Measurements from ENCODE around the gene MTM1.

Gene MTM1

DNA sequence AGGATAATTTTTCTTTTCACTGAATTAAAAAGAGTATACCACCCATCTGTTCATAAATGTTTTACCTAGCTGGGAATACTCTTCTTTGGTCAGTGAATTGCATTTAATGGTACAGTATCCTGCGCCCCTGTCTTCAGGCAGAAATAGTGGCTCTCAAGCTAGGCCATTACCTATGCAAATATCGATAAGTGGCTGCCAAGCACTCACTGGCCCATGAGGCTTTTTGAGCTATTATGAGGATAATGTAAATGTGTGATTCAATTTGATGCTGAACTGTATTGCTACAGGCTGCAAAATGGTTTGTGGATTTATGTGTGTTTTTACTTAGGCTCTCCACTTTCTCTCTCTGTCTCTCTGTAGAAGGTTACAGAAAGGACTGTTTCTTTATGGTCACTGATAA, 94.7 kb downstream of the MTM1 start:
- DNase-seq (ENCODE audit: low read depth in 3 of 3), result no peak

DNA sequence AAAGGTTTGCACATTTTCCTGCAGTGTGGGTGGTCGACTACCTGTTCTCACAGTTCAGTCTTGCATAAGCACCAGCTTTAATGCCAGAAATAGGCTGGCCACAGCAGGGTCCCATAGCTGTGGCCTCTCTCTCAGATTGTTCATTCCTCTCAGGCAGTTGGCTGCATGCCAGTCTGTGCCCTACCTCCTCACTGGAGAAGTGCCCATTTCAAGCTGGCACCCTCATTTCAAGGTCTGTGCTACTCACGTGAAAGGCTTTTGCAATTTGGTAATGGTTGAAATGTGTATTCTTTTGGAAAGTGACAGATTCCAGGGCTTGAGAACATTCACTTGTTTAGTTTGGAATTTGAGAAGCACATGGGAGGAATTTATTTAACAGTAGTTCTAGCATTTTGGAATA, 95.9 kb downstream of the MTM1 start:
- no peak for DNase-seq (ENCODE audit: low read depth in 3 of 3)

DNA sequence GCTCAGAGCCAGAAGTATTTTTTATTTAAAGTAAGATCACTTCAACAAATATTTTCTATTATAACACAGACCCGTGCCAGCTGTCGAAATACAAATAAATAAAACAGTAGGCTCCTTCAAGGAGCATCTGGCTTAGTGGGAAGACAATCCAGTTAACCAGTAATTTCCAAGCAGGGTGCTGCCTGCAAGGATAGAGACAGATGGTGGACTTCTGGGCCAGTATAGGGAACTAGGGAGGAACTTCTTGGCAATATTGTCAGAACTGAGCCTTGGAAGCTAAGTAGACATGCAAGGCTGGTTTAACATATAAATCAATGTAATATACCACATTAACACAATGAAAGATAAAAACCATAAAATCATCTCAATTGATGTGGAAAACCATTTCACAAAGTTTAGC, 107.8 kb downstream of the MTM1 start:
- DNase-seq (ENCODE audit: low read depth in 3 of 3), result no peak

DNA sequence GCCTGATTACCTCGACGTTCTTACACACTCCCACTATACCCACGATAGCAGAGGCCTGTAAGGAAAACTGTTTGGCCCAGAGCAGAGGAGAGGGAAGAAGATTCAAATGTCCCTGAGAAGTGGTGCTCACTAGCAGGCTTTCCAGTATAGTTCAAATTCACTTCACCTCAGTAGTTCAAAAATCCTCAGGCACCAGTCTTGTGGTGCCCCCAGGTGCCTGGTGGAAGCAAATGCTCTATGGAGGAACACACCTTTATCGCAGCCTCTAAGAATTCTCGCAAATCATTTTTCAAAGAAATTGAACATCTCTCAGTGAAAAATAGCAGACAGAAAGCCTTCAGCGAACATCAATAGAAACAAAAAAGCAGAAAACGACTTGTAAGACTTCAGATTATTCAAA, 112.6 kb downstream of the MTM1 start:
- no peak for DNase-seq (ENCODE audit: low read depth in 3 of 3)

DNA sequence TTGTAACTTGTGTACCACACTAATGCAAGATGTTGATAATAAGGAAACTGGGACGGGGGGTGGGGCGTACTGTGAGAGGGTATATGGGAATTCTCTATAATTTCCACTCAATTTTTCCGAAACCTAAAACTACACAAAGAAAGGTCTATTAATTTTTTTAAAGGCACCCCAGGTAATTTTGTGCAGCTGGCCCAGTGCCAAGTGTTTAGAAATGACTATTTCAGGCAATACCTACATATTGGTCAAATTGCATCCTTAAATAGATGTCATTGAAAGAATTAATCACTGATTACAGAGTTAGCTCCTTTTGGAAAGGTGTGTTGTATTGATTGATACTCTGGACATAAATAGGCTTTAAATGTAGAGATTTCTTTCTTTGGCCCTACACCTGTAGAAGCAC, 114.7 kb downstream of the MTM1 start:
- DNase-seq (ENCODE audit: low read depth in 3 of 3), result no peak

DNA sequence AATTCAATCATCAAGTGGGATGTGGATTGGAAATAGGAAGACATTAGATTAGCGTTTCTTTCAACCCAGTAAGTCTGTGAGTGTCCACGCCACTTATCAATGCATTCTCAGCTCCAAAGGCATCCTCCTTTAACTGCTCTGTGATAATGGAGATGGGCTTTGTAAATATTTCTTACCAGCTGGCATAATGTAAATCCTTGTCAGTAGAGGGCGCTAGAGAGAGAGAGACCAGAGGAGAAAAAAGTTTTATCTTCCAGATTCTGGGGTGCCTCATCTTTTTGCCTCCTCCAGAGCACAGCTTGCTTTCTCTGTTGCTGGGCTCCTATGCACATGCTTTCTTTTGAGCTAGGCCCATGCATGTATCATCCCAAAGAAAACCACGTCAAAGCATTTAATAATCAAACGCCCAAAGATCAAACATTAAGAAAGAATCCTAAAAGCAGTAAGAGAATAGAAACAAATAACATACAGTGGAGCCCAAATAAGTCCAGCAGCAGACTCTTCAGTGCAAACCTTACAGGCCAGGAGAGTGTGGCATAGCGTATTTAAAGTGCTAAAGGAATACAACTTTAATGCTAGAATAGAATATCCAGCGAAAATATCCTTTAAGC, 115.2 kb downstream of the MTM1 start:
- no peak for DNase-seq (ENCODE audit: low read depth in 3 of 3)

DNA sequence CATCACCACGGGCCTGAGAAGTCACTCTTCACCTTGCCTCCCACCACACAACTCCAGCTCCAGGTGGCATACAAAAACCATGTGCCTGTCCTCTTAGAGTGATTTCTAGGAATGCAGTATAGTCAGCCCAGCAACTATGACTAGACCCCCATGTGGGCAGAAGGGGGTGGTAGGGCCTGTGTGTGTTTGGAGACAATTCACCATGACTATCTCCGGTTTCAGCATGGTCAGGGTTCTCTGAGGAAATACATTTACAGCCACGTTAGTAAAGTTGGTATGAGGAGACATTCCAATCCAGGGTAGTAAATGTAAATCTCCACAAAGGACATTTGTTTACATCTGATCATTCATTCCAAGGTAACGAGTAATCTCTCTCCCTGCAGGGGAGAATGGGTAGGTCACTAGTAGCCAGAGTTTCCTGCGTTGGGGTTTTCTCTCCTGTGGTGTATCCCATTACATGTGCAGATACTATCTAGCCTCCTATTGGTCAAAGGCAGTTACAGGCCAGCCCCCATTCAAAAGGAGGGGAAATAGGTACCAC, 120.6 kb downstream of the MTM1 start:
- no peak for DNase-seq (ENCODE audit: low read depth in 3 of 3)

DNA sequence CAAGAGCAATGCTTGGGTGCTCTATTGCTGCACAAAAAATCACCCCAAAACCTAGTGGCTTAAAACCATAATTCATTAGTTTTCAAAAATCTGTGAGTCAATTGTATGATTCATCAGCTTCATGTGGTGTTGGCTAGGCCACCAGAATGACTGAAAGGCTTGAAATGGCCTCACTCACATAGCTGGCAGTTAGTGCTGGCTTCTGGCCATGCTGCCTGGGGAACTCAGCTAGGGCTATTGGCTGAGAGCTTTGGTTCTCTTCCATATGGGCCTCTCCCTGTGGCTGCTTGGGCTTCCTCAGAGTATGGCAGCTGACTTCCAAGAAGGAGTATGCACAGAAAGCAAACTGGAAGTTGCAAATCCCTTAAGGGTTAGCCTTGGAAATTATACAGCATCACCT, 121.7 kb downstream of the MTM1 start:
- no peak for DNase-seq (ENCODE audit: low read depth in 3 of 3)

DNA sequence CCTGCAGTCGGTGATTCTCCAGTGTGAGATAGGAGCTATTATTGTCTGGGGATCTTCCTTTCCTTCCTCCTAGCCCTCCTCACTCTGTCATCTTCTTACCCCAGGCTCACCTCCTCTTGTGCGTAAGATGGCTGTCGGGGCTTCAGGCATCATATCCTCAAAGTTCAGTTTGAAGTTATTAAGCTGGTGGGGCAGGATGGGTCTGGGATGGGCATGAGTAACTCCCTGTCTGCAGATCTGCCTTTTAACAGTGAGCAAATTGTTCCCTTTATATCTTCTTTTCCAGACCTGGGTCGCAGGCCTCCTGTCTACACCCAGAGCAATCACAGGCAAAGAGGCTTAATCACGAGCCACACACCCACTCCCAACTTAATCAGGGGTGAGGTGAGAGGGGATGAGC, 123.9 kb downstream of the MTM1 start:
- no peak for DNase-seq (ENCODE audit: low read depth in 3 of 3)

DNA sequence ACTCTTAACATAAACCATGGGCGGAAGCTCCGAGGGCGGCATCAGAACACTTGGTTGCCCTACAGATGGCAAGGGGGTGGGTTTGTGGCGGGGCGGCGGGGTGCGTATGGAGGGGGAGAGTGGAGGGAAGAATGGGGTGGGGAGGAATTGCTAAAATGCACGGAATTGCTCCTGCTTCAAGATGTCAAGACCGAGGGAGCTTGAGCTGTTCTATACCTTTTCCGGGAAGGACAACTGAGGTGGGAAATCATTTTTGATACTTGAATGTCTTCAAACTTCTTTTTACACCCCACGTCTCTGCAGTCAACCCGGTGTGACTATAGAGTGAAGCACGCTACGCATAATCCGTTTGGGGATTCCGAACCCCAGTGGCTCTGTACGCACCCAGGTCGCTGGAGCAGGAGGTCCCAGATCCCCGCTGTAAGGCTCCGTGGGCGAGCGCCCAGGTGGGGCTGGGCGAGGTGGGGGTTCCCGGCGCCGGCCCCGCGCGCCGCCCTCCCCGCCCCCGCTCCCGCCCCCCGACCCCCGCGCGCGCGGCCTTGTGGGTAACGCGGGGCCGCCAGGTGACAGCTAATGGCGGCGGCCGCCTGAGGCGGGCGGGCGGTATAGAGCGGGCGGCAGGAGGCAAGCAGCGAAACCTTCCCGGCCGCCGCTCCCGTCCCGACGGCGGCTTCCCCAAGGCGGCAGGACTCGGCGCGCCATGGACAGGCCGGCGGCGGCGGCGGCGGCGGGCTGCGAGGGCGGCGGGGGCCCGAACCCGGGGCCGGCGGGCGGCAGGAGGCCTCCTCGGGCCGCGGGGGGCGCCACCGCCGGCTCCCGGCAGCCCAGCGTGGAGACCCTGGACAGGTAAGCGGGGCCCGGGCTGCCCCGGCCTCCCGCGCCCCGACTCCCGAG, 124.7 kb downstream of the MTM1 start, which contains the start of gene MTMR1:
MTMR1 (plus strand) TSS at position 566 of the 894 bp plus-strand sequence; CDS start at position 701, 135 bp downstream.
- peak in 2 of 3 experiments; percentile 33 to 38 for DNase-seq (ENCODE audit: low read depth in 3 of 3)

DNA sequence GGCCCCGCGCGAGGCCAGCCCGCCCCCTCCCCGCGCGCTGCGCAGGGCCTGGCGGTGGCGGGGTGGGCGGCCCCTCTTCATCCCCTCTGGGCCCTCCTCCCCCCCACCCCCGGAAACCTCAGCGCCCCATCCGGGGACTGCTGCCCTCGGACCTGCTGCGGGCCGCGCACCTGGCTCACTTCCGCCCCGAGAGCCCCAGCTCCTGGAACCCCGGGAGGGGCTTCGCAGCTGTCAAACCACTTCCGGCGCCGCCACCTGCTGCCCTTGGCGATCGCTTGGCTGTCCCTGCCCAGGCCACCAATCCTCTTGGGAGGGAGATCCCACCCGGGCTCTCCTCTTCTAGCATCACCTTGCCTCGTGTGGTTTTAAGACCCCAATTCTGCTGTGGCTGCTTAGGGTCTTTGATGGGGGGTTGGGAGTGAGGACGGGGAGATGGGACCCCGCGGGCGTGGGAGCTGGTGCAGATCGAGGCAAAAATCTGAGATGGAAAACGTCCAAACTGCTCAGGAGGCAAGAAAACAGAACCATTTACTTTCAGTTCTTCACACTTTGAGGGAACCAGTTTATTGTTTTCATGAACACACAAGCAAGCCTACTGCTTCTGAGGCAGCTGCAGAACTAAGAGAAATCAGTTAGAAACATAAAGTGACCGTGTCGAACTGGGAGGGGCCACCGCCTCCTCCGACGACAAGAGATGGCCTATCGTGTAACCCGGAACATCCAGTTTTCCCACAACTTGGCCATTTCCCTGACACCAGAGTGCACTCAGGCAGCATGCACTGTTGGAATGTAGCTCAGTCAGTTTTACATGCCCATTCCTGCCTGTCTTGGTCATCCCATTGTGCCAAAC, 125.5 kb downstream of the MTM1 start:
- DNase-seq (ENCODE audit: low read depth in 3 of 3), result peak in 1 of 3 experiments; percentile 72

DNA sequence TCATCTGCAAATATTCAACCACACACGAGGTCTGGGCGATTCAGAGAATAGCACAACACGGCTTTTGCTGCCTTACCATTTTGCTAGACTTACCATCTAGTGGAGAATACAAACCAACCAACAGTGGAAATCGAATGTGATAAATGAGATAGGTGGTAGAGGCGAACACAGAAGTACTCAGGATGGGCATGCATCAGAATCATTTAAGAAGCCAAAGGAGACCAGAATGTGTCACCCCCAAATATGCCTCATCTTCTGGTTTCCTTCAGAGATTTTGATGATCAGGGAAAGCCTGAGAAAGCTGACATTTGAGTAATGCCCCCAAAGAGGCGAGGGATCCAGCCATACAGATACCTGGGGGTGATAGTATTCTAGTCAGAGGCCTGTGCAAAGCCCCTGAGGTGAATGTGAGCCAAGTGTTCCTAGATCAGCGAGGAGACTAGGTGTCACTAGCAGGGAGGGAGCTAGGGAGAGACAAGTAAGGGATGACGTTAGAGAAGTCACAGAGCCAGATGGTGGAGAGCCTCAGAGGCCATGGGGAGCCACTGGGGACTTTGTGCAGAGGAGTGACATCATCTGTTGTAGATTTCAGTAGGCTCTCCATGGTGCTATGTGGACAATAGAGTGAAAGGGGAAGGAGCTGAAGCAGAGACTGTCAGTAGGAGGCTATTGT, 126.5 kb downstream of the MTM1 start:
- DNase-seq (ENCODE audit: low read depth in 3 of 3), result no peak

DNA sequence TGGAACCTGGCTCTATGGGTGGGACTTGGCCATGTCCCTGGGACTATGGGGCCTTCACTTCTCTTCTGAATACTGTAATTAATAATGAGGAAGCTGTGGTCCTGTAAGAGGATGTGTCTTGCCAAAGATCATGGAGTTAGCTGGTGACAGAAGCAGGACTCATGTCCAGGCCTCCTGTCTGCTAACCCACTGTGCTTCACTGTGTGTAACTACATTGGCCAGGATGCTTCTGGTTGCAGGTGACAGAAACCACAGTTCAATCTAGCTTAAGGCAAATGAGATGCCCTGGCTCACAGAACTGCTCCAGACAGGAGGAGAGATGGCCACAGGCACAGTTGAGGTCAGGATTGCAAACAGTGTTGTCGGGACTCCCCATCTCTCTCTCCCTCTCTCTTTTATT, 127.9 kb downstream of the MTM1 start:
- no peak for DNase-seq (ENCODE audit: low read depth in 3 of 3)

DNA sequence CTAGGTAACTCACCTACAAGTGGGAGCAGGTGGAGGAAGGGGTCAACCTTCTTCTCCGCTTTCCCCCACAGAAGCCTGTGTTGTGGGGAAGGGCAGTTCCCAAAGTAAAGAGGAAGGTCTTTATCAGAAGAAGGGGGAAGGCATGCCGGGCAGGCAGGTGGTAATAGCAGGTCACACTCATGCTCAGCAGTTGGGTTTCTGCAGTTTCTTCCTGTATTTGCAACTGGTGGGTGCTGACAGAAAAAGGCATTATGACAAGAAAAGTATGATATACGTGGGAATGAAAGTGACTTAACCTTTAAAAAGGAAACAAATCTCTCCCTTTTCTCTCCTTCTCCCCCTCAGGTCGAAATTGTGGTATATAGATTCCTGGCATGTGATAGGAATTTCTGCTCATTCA, 128.4 kb downstream of the MTM1 start:
- DNase-seq (ENCODE audit: low read depth in 3 of 3), result no peak

DNA sequence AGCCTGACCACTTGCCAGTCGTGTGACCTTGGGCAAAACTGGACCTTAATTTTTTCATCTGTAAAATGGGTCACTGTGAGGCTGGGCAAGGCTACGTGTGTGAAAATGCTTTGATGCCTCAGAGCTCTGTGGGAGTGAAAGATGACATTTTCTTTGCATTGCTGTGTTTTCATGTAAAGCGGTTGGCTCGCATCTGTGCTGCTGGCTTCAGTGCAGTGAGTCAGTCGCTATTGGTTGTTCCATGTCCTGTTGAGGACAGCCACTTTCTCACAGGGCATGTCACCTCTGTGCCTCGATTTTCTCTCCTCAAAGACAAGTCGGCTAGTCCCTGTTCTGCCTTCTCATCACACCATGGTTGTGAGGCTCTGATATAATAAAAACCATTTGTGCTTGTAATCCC, 129.2 kb downstream of the MTM1 start:
- DNase-seq (ENCODE audit: low read depth in 3 of 3), result no peak

DNA sequence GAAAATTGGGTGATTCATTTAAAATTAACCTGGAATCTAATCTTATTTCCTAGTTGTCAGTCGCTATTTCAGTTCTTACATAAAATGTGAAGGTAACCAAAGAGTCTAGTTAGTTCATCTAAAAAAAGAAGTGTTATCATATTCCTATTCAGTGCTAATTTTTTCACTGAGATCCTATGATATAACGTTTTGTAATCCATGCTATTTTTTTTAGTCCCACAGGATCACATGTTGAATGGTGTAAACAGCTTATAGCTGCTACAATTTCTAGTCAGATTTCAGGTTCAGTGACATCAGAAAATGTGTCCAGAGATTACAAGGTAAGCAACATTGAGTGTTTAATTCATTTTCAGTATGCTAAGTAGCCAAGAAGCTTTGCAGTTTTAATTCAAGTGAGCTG, 130.6 kb downstream of the MTM1 start:
- no peak for DNase-seq (ENCODE audit: low read depth in 3 of 3)

DNA sequence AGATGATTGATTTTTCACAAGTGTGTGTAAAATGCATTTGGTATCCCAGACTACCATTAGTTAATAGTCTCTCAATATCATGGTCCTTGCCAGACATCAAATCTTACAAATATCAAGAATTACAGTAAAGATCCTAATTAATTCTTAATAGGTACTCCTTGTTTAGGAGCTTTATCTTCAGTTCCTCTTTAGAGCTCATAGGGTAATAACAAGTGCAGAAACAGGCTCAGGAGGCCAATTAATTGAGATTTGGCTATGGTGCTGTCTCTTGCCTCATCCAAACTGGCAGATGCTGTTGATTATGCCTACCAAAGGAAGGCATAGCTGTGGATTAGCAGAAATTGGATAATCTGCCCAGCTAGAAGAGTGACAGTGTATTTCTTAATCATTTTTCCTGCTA, 131.7 kb downstream of the MTM1 start:
- DNase-seq (ENCODE audit: low read depth in 3 of 3), result no peak

DNA sequence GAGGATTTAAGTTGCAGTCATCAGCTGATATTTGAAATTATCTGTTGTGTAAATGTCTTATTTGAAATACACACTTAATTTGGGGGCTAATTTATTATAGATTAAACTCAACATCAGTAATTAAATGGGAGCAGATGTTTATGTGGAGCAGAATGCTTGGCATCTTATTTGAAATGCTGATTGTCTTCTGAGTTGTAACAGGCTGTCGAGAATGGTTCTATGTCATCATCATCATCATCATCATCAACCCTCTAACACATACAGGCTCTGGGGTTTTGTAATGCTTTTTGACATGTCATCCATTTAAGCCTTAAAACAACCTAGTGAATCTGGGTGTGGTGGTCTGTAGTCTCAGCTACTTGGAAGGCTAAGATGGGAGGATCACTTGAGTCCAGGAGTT, 133.0 kb downstream of the MTM1 start:
- DNase-seq (ENCODE audit: low read depth in 3 of 3), result no peak

DNA sequence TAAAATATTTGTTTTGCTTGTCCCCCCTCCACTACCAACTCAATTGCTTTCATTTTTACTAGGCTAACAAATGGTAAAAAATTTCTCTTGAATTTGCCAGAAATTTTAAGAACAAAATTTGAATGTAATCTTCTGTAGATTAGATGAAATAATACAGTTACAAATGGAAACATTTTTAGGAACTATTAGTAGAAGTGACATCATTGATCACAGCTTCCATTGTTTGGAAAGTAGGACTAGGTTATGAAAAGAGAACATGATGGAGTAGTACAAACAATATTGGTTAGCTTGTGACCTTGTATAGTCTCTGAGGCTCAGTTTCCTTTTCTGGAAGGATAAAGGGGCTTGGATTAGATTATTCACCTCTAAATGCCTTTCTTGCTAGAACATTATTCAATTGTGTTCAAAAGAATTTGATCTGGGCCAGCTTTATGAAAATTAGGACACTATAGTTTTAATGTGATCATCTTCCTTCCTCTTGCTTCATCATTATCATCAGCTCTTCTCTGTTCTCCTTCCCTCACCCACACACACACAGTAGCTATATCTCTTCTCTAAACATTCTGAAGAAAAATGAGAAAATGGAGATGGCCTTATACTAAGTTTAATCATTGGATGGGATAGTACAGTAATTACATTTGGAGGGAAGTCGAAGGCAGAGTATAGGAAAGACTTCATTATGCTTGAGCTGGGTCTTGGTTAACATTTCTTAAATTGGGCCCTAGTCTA, 134.7 kb downstream of the MTM1 start:
- DNase-seq (ENCODE audit: low read depth in 3 of 3), result no peak

DNA sequence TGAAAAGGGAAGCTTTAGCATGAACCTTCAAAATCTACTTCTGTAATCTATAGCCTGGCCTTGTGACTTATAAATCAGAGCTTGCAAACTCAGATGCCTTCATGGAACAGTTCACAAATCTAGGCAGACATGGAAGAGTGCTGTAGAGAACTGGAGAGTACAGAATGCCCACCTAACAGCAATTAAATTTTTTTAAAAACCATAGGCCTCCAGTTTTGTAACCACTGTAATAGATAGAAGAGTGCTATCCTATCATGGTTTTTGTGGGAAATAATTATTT, 135.2 kb downstream of the MTM1 start:
- DNase-seq (ENCODE audit: low read depth in 3 of 3), result no peak

DNA sequence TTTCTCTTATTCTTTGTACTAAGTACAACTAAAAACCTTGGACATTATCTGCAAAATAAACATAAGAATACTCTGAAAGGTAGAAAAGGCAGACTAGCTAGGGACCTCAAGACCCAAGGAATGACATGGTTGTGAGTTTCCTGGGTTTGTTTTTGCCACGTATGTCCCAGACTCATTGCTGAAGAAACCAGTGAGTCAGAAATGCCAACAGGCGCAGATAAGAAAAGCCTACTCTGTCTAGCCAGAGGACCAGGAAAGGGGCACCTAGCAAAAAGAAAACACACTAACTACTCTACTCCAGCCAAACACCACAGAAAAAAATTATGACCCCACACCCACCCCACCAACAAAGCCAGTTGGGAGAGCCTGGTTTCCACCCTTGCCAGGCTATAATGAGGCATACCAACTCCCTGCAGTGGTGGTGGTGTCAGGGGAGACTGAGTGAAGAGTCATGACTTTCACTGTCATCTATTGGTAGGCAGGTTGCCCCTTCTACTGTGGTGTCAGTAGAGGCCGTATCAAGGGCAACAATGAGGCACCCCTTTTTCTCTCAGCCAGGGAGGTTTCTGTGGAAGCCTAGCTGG, 135.7 kb downstream of the MTM1 start:
- DNase-seq (ENCODE audit: low read depth in 3 of 3), result no peak

Data from stimulated activated CD4-positive, alpha-beta T cell treated with anti-CD3 and anti-CD28 coated beads, TNF-alpha, amount 100 ng/mL, for 24 hours (primary cell).